Dendritic cell treated with granulocyte-macrophage colony-stimulating factor and Interleukin-4, amounts not matched to agents 40 ng/mL and 50 ng/mL, for 4 days (primary cell): ENCODE measurements around the gene LRPPRC.
"Not testable (repeated sequence)": the region's sequence is repeated elsewhere in the genome, so short reads cannot be mapped to it uniquely, and the experiment has no call there.

Source experiments
- H3K27ac Mint-ChIP-seq: one replicate; pipeline ENCODE4 v1.8.0; 2022; ENCODE audit warnings: mild to moderate bottlenecking, mixed read lengths
- H3K27me3 Mint-ChIP-seq: one replicate; pipeline ENCODE4 v1.8.0; 2022; ENCODE audit warnings: mild to moderate bottlenecking, mixed read lengths
- H3K36me3 Mint-ChIP-seq: one replicate; pipeline ENCODE4 v1.8.0; 2022; ENCODE audit warnings: low read depth, mixed read lengths
- H3K4me1 Mint-ChIP-seq: one replicate; pipeline ENCODE4 v1.8.0; 2022; ENCODE audit warnings: low read depth, mixed read lengths
- H3K4me3 Mint-ChIP-seq: one replicate; pipeline ENCODE4 v1.8.0; 2022; ENCODE audit warnings: mild to moderate bottlenecking, moderate library complexity, mixed read lengths
- H3K9me3 Mint-ChIP-seq: one replicate; pipeline ENCODE4 v1.8.0; 2022; ENCODE audit warnings: mixed read lengths
- intact Hi-C: fragments of 100-400 bp; cut with micrococcal nuclease; formaldehyde crosslinking; loops from one replicate; pipeline ENCODE4 v1.15.0; 2022

Gene LRPPRC

DNA sequence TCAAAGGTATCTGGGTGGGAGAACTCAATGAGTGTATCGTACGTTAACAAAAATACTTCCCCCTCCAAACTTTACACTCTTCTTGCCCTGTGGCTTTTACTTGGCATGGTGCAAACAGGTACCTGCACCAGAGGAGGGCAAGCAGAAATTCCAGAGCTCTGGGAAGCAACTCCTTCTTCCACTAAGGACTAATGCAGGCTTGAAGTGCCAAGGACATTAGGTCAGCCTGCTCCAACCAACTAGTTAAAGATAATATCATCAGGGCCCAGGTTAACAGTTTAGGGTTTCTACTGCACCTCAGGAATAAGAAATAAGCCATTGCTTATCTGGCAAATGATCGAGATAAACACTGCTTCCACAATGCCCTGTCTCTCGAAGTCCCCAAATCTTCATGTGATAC, 70.4 kb downstream of the LRPPRC start:
- Mint-ChIP-seq H3K36me3 (peaks cover 68% of the 10 kb centered on the region), H3K9me3 (no peaks in the 10 kb centered on the region), H3K27ac (no peak overlapping the region), H3K4me3 (no peak overlapping the region), H3K4me1 (no peaks in the 10 kb centered on the region), H3K27me3 (no peaks in the 10 kb centered on the region)
- intact Hi-C loops: no loop called here

DNA sequence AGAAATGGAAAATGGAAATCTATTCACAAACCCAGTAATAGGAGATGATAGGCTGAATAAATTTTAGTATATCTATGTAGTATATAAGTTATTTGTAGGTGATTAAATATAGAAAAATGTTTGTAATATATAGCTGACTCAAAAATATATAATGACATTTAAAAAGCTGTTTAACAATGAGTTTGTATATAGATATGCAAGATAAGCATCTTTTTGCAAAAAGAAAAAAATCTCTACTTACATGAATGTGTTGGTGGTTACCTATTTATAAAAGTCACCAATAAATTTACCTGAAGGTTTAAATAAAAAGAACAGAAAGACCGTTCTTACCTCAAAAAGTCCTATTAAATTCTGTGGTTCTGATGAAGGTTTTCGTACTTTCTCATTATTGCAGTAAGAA, 71.3 kb downstream of the LRPPRC start:
- peaks cover 69% of the 10 kb centered on the region for H3K36me3 Mint-ChIP-seq
- H3K27ac Mint-ChIP-seq: no peak overlapping the region

DNA sequence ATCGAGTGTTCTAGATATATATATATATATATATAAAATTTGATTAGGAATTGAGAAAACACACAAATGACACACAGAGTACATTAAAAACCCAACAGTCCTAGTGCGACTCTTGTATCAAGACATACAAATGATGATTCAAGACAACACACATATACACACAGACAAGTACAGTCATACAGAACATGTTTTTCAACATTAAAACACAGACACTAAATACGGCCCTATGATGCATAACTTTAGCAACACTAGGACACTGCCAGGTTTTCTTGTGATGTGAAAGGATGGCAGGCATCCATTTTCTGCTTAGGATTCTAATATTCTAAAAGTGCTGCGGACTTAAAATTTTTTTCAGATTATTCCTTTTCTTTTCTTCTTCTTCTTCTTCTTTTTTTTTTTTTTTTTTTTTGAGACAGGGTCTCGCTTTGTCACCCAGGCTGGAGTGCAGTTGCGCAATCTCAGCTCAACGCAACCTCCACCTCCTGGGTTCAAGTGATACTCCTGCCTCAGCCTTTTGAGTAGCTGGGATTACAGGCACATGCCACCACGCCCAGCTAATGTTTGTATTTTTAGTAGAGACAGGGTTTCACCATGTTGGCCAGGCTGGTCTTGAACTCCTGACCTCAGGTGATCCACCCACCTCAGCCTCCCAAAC, 84.5 kb downstream of the LRPPRC start:
- H3K27ac Mint-ChIP-seq, H3K9me3 Mint-ChIP-seq, intact Hi-C loops, H3K4me3 Mint-ChIP-seq, H3K27me3 Mint-ChIP-seq: not testable (repeated sequence)
- Mint-ChIP-seq H3K36me3 (peaks cover 85% of the 10 kb centered on the region), H3K4me1 (peaks cover 10% of the 10 kb centered on the region)

More for the DNA sequence above, 71.3 kb downstream of the LRPPRC start:
- Mint-ChIP-seq H3K9me3 (no peaks in the 10 kb centered on the region), H3K4me3 (no peak overlapping the region), H3K4me1 (no peaks in the 10 kb centered on the region), H3K27me3 (no peaks in the 10 kb centered on the region)
- intact Hi-C loops: no loop called here

DNA sequence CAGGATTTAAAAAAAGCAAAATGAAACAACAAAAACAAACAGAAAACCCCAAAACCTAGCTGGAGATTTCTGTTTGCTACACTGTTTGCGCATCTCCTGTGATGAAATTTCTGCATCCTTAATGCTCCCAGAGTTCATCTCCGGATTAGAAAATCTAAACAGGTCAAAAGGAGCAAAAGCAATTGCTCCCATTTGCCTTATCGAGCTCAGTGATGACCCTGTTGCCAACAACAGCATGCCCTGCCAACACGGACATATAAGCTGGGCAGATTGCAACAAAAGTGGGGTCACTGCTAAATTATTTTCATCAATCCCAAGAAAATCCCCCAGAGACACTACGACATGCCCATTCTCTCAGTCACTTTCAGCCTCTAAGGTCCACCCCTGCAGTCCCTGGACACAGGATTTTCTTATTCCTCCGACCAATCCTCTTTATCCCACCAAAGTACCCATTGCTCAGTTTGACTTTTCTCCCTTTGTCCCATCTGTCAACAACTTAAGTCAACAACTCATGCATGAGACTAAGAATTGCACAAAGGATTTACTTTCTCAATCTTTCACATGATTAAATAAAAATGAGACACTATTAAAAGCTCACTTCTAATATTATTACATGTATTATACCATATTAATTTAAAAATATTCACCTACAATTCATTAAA, 89.2 kb downstream of the LRPPRC start:
- H3K27ac Mint-ChIP-seq: no peak overlapping the region
- H3K4me1 Mint-ChIP-seq: peaks cover 10% of the 10 kb centered on the region
- no peaks in the 10 kb centered on the region for H3K27me3 Mint-ChIP-seq
- no peaks in the 10 kb centered on the region for H3K9me3 Mint-ChIP-seq
- H3K36me3 Mint-ChIP-seq: peaks cover 77% of the 10 kb centered on the region
- H3K4me3 Mint-ChIP-seq: no peak overlapping the region
- intact Hi-C loops: no loop called here

DNA sequence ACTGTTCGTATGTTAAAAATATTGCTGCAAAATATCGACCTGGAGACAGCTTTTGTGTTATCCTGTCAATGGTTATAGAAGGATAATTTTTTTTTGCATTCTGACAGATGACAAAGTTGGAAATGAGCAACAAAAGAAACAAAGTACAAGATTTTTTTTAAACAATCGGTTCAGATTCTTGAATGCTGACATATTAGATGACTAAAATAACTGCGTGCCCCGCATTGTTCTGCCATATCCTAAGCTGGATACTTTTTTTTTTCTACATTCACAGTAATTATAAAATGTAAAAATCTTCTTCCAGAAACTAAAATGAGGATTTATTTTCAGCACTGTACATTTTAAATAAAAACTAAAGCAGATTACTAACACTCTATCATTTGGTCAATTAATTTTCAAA, 89.9 kb downstream of the LRPPRC start:
- H3K27ac Mint-ChIP-seq: no peak overlapping the region
- no peak overlapping the region for H3K4me3 Mint-ChIP-seq
- intact Hi-C loops: no loop called here
- peaks cover 10% of the 10 kb centered on the region for H3K4me1 Mint-ChIP-seq
- H3K27me3 Mint-ChIP-seq: no peaks in the 10 kb centered on the region
- H3K36me3 Mint-ChIP-seq: peaks cover 77% of the 10 kb centered on the region
- no peaks in the 10 kb centered on the region for H3K9me3 Mint-ChIP-seq

DNA sequence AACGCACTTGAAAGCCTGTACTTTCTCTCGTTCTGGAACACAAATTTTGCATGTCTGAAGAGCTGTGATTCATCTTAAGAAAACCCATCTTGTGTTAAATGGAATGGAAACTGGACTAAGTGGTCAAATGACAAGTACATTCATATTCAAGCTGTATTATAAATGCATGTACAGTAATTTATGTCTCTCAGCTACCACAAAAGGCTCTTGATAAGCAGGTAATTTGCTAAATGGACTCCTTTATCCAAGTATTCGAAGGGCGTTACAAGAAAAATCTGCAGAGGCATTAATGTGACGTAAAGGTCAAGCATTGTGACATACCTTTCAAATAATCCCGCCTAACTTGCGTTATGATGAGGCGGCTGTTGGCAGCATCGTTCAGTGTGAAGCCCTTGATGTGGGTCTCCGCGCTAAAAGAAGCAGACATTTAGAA, 90.4 kb downstream of the LRPPRC start:
- peaks cover 81% of the 10 kb centered on the region for H3K36me3 Mint-ChIP-seq
- no peaks in the 10 kb centered on the region for H3K27me3 Mint-ChIP-seq
- no peak overlapping the region for H3K4me3 Mint-ChIP-seq
- intact Hi-C loops: no loop called here
- H3K4me1 Mint-ChIP-seq: peaks cover 10% of the 10 kb centered on the region
- H3K27ac Mint-ChIP-seq: no peak overlapping the region
- H3K9me3 Mint-ChIP-seq: no peaks in the 10 kb centered on the region

DNA sequence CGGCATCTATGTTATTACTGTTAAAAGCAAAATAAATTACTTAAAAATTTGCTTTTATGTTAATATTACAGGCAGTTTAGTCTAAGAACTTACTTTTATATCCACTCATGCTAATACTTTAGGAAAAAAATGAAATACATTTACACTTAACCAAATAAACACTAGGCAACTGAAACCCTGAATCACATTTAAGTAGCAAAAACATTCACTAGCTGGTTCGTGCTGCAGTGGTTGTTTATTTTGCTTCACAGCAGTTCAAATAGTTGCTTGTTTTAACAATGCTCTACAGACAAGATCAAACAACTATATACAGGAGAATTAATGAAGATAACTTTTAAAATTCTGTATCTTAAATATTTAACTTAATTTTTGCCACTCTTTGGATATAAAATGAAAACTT, 96.2 kb downstream of the LRPPRC start:
- no peak overlapping the region for H3K27ac Mint-ChIP-seq
- no peaks in the 10 kb centered on the region for H3K27me3 Mint-ChIP-seq
- H3K4me1 Mint-ChIP-seq: no peaks in the 10 kb centered on the region
- no peak overlapping the region for H3K4me3 Mint-ChIP-seq
- H3K36me3 Mint-ChIP-seq: peaks cover 79% of the 10 kb centered on the region
- H3K9me3 Mint-ChIP-seq: no peaks in the 10 kb centered on the region
- intact Hi-C loops: no loop called here

DNA sequence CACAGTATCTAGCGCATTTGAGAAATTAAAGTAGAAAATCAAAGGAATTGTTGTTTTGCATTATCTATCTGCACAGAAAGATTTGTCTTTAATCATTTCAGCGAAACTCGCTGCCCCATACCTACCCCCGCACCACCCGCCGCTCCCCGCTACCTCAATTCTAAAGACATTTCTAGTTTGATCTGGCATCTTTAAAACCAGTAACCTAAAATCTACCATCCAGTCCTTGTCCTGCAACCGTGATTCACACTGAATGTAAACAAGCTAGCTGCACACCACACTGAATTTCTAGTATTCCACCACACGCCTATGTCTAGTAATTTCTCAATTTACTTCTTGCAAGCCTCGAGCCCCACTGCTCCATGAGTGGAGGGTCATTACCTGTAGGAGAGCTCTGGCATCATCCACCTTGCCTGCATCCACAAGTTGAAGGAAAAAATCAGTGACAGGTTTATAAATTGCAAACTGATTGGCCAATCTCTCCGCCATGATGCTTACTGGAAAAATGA, 96.9 kb downstream of the LRPPRC start:
- no peaks in the 10 kb centered on the region for H3K9me3 Mint-ChIP-seq
- peaks cover 76% of the 10 kb centered on the region for H3K36me3 Mint-ChIP-seq
- no peak overlapping the region for H3K4me3 Mint-ChIP-seq
- no peaks in the 10 kb centered on the region for H3K4me1 Mint-ChIP-seq
- intact Hi-C loops: no loop called here
- H3K27ac Mint-ChIP-seq: no peak overlapping the region
- H3K27me3 Mint-ChIP-seq: no peaks in the 10 kb centered on the region

DNA sequence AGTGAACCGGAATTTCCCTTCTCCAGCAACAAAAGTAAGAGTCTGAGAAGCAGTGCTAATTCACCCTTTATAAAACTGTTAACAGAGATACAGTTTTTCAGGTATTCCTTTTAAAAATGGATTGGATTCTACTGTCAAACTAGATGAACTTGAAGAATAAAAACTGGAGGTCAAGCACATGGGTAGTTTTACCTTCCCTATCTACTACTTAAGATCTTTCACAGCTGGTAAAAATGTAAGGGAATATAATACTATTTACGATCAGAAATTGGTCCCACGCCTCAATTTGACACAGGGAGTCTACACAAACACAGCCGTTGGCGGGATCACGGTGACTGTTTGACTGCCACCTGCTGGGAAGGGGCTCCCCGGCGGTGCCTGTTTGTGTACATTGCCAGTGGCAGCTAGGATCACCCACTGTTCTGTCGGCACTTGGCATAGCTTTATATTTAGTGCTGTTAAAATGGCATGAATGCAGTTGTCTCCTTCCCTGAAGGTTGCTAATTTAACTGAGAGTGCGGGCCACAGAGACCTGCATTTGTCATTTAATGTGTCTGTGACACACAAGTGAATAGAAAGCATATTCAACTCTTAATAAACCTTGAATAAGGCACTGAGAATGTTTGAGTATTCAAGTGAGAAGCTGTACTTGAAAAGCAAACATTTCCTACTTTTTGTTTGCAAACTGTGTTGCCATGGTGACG, 97.5 kb downstream of the LRPPRC start:
- no peaks in the 10 kb centered on the region for H3K4me1 Mint-ChIP-seq
- intact Hi-C loops: no loop called here
- H3K9me3 Mint-ChIP-seq: no peaks in the 10 kb centered on the region
- peaks cover 82% of the 10 kb centered on the region for H3K36me3 Mint-ChIP-seq
- no peak overlapping the region for H3K4me3 Mint-ChIP-seq
- no peaks in the 10 kb centered on the region for H3K27me3 Mint-ChIP-seq
- no peak overlapping the region for H3K27ac Mint-ChIP-seq

DNA sequence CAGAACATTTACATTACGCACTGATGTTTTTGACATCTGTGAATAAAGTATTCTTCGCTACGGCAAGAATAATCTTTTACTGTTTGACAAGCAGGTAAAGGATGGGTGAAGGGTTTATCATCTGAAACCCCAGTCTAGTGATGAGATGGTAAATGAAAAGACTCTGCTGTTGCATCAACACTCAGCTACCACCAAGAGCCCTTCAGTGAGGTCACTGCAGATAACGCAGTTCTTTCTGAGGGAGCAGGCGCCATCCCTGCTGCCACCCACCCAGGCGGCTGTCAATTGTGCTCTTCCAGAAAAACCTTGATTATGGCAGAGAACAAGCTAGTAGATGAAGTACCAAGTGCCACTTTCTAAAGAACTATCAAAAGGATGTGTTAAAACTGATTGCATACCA, 98.3 kb downstream of the LRPPRC start:
- Mint-ChIP-seq H3K27ac (no peak overlapping the region), H3K36me3 (peaks cover 84% of the 10 kb centered on the region), H3K4me3 (no peak overlapping the region), H3K4me1 (no peaks in the 10 kb centered on the region), H3K27me3 (no peaks in the 10 kb centered on the region), H3K9me3 (no peaks in the 10 kb centered on the region)
- intact Hi-C loops: no loop called here

DNA sequence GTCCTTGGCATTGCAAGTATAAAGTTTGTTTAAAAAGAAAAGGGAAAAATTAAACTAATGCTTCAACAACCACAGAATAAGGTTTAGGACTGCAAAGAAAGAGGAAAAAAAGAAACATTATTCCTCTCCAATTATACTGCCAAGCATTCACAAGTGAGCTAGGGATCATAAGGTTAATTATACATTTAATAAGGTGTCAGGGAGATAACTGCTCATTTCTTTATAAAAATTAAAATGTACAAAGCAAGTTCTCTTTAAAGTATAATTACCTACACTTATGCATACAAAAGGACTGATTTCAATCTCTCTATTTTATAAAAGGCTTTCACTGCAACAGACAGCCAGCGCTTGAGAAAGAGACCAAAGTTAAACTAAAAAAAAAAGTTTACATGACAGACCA, 98.9 kb downstream of the LRPPRC start:
- Mint-ChIP-seq H3K27ac (no peak overlapping the region), H3K4me3 (no peak overlapping the region), H3K9me3 (no peaks in the 10 kb centered on the region), H3K4me1 (no peaks in the 10 kb centered on the region), H3K27me3 (no peaks in the 10 kb centered on the region), H3K36me3 (peaks cover 86% of the 10 kb centered on the region)
- intact Hi-C loops: no loop called here

DNA sequence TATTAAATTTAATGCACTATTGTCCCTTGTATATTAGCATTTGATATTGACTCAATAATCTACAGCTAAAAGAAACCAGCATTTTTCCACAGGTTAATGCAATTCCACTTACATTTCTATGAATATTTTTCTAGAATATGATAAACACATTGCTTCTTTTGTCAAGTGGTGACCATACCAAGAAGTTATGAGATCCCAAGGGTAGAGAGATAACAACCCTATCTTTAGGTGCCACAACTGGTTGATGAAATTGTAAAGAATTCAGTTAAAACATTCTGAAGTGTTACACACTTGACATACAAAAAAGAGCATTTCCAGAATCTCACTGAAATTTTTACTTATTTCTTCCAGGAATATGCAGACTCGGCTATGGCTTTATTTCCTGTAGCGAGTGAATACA, 101.0 kb downstream of the LRPPRC start:
- H3K36me3 Mint-ChIP-seq: peaks cover 90% of the 10 kb centered on the region
- H3K9me3 Mint-ChIP-seq: no peaks in the 10 kb centered on the region
- no peak overlapping the region for H3K4me3 Mint-ChIP-seq
- H3K27ac Mint-ChIP-seq: no peak overlapping the region
- H3K27me3 Mint-ChIP-seq: no peaks in the 10 kb centered on the region
- no peaks in the 10 kb centered on the region for H3K4me1 Mint-ChIP-seq
- intact Hi-C loops: no loop called here

DNA sequence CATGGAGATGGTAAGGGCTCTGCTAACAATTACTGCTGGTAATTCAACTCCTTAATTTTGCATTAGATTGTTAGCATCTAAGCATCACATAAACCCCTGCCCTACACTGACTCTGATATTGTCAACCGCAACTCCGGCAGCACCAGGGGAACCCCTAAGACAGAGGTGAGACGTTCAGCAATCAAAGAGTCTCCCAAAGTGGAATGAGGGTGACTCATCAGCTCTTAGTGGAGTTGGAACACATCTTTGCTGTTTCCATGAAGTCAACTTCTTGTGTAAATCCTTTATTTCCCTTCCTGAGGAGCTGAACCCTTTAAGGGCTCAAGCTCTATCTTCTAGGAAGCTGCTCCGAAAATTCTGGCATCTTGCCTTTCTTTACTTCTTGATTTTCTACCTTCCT, 104.9 kb downstream of the LRPPRC start:
- no peaks in the 10 kb centered on the region for H3K27me3 Mint-ChIP-seq
- no peaks in the 10 kb centered on the region for H3K9me3 Mint-ChIP-seq
- intact Hi-C loops: no loop called here
- peaks cover 90% of the 10 kb centered on the region for H3K36me3 Mint-ChIP-seq
- no peak overlapping the region for H3K4me3 Mint-ChIP-seq
- H3K27ac Mint-ChIP-seq: no peak overlapping the region
- H3K4me1 Mint-ChIP-seq: no peaks in the 10 kb centered on the region

DNA sequence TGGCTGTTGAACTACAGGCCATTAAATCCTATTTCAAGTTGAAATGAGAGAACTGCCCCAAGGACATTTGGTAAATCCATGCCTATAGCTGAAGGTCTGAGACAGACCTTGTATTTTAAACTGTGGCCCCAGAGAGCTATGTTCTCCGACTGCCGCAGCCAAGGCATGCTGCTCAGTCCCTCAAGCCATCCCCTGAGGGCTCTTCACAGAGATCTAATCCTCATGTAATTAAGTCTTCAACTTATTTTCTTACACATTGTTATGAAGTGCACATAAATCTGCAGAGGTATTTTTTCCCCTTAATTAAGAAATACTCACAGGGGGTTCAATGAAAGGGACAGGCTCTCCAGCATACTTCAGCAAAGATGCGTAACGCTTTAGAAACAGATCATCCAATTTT, 106.4 kb downstream of the LRPPRC start:
- H3K36me3 Mint-ChIP-seq: peaks cover 88% of the 10 kb centered on the region
- H3K9me3 Mint-ChIP-seq: no peaks in the 10 kb centered on the region
- H3K27me3 Mint-ChIP-seq: no peaks in the 10 kb centered on the region
- intact Hi-C loops: no loop called here
- no peak overlapping the region for H3K27ac Mint-ChIP-seq
- no peak overlapping the region for H3K4me3 Mint-ChIP-seq
- no peaks in the 10 kb centered on the region for H3K4me1 Mint-ChIP-seq
